Measurements from ENCODE around the gene TMEM63B.
A peak's percentile ranks its signal among the peaks of the same experiment; 100 is the strongest.
"Not testable (repeated sequence)": the region's sequence is repeated elsewhere in the genome, so short reads cannot be mapped to it uniquely, and the experiment has no call there.

TMEM63B gene

DNA sequence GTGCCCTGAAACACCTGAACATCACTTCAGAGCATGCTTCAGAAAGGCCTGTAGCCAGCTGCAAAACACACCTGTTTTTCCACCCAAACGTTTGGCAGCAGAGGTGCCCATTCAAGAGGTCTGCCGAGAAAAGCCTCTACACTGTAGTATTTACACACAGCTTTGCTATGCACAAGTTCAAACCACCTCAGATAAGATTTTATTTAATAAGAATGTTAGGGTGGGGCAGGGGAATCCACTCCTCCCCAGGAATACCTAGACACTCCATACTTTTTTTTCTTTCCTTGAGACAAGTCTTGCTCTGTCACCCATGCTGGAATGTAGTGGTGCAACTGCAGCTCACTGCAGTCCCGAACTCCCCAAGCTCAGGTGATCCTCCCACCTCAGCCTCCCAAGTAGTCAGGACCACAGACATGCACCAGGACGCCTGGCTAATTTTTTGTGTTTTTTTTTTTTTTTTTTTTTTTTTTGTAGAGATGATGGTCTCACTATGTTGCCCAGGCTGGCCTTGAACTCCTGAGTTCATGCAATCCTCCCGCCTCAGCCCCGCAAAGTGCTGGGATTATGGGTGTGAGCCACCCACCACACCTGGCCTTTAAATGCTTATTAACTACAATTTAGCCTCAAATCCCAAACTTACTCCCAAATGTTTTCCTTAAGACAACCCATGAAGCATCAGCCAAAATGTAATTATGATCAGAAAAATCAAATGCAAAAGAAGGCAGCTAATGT, 9.8 kb upstream of the TMEM63B start:
- no peak for DNase-seq

DNA sequence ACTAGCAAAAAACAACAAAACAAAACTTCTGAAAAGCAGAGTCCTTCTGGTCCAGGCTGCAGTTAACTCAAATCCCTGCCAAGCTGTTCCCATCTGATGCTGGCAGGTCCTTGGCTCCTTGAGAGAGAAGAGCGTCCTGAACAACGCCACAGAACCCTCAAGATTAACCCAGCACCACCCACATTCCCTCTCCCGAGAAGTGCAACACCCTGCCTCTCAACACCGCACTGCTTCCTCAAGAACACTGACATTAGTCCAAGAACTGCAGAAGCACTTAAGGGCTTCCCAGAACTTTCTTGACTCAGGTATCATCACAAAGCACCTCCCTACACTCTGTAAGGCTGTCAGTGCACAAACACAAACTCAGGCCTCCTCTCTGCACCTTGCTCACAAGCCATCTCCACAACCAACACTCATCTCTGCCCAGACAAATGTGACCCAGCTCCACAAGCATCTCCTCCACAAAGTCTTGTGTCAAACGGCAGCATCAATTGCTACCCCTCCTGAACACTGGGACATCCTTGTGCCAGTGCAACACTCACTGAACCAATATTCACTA, 7.6 kb upstream of the TMEM63B start:
- no peak for DNase-seq

DNA sequence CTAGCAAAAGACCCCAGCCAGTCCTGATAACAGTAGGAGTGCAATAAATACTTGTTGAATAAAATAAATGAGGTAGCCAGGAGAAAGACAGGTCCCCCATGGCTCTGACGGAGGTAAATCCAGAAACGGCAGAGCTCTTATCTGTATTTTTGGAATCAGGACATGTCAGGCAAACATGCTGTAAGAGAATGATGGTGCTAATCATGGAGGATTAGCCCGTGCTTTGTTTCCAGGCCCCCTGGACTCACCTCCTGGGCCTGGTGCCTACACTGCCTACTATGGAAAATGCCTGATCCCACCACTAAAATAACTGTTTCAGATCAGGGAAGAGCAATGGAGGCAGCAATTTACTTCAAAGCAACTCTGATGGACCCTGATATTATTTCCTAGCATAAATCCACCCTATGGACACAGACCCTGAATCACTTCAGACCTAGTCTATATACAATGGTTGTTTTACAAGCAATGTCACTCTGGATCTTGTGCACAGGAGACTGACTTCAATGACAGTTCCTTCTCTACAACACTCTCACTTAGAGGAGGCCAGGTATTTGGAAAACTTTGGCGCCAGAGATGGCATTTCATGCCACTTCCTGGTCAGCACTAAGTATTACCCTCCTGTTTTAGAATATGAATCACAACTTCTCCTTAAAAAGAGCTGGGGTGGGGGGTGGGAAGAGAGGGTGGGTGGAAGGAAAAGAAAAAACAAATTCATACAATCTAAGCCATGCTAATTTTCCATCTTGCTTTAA, 6.5 kb upstream of the TMEM63B start:
- DNase-seq, result no peak

- DNase-seq, result no peak
These were observed 4.6 kb upstream of the TMEM63B start for GRCh38 chr6:44122801-44123200.

DNA sequence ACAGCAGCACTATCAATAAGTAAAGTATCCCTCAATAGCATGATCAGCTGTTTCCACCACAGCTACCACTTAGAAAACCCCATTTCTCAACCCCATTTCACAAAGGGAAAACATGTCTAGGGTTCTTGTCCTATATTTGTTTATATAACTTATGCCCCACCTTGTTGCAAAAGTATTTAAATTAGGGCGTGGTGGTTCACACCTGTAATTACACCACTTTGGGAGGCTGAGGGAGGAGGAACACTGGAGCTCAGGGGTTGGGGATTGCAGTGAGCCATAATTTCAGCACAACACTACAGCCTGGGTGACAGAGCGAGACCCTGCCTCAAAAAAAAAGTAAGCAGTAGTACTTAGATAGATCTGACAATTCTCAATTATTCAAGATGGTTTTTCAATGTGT, 3.8 kb upstream of the TMEM63B start:
- DNase-seq, result no peak

- DNase-seq, result peak; percentile 80
These were observed 819 bp upstream of the TMEM63B start for GRCh38 chr6:44126320-44127149.

DNA sequence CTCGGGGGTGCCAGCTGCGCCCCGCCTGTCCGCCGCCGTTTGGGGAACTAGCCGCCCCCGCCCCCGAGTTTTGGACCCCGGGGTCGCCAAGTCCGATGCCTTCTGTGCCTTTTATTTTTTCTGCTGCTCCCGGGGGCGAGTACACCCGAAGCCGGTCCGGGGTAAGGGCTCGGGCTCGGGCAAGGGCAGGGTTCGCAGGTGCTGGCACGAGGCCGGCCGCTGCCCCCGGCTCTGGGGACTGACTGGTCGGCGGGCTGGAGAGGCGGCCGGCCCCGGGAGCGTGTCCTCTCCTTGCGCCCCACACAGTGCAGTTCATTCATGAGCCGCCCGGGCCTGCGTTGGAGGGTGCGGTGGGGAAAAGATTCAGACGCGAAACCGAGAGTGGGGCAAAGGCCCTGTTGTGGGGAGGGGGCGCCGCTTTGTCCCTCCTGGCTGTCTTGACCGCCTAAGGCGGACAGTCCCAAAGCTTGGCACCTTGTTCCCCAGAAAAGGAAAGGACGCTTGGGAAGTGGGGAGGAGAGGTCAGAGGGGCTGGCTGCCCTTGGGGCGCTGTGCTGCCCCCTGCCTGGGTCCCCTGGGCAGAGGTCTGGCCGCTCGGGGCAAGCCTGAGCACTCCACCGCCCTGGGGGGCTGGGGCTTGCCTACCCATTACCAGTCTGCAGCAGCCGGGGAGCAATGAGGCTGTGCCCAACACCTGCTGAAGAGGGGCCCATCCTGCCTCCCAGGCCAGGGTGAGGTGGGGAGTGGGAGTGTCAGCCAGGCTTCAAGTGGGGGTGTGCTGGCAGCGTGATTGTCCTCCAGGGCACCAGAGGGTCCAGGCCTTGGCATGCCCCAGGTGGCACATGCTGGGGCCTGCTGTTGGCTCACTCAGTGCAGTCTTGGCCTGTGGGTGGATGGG, 915 bp downstream of the TMEM63B start:
- DNase-seq, result no peak

GRCh38 chr6:44129841-44130322, 2.5 kb downstream of the TMEM63B start:
- no peak for DNase-seq

GRCh38 chr6:44131892-44132291, 4.5 kb downstream of the TMEM63B start:
- no peak for DNase-seq

- DNase-seq, result no peak
These were observed 5.1 kb downstream of the TMEM63B start for GRCh38 chr6:44132476-44132875.

GRCh38 chr6:44133003-44133931, 5.9 kb downstream of the TMEM63B start:
- no peak for DNase-seq

DNA sequence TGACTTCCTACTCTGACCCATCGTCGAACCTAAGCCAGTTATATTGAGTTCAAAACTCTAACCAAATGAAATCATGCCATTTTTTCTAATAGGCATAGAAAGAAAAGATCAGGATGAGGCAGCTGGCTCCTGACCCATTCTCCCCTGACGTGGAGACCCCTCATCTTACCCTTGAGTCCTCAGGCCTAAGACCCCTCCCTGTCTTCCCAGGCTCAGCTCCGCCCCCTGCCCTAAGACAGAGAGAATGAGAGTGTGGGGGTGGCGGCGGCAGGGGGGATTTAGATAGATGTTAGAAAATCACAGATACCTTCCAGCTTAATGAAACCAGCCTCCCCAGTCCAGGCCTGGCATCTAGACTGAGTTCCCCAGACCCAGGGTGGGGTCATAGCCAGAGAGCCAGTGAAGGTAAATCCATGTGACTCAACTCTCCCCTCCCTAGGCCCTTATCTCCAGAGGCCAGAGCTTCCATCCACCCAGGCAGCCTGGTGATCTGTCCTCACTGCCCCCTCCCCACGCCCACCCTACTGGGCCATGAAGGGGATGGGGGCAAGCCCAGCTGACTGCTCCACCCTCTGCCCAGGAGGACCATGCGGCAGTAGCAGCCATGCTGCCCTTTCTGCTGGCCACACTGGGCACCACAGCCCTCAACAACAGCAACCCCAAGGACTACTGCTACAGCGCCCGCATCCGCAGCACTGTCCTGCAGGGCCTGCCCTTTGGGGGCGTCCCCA, 6.8 kb downstream of the TMEM63B start:
- no peak for DNase-seq

GRCh38 chr6:44135173-44135758, 7.9 kb downstream of the TMEM63B start:
- DNase-seq, result no peak

- DNase-seq, result peak; percentile 8
These were observed 8.5 kb downstream of the TMEM63B start for GRCh38 chr6:44135875-44136274.

DNA sequence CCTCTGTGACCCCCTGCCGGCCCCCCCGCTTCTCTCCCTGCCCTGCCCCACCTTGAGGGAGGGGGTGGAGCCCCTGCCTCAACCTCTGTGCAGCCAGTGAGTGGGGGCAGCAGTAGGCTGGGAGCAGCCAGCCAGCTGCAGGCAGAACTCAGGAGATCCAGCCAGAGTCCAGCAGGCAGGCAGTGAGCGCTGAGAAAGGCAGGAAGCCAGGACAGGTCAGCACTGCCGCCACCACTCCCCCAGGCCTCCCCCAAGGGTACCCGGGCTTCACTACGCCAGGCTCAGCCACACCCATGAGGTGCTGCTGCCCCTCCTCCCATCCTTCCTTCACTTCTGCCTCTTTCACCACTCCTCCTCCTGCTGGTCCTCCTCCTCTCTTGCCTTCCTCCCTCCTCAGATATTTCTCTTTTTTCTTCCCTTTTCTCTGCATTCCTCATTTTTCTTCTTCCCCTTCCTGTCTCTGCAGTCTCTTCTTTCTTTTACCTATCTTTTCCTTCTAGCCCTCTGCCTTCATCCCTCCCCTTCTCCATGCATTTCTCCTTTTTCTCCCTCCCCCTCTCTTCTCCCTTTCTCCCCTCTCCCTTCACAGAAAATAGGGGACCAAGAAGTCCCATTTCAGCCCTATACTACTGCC, 11.5 kb downstream of the TMEM63B start:
- no peak for DNase-seq

- DNase-seq, result no peak
These were observed 12.0 kb downstream of the TMEM63B start for GRCh38 chr6:44139351-44139743.

GRCh38 chr6:44142835-44143234, 15.5 kb downstream of the TMEM63B start:
- no peak for DNase-seq

DNA sequence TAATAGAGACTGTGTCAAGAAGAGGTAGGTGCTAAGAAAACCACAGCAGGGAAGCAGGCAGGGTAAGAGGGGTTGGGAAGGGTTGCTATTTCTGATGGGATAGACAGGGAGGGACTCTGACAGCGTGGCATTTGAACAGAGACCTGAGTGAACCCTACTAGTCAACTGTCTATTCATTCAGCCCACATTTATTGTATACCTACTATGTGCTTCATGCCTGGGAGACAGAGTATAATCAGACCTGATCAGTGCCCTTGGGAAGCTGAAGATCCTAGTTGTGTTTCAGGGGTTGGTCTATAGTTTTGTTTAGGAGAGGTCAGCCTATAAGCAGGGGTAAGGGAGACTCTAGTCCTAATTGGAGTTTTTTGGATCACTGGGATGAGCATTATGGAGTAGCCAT, 16.4 kb downstream of the TMEM63B start:
- no peak for DNase-seq

DNA sequence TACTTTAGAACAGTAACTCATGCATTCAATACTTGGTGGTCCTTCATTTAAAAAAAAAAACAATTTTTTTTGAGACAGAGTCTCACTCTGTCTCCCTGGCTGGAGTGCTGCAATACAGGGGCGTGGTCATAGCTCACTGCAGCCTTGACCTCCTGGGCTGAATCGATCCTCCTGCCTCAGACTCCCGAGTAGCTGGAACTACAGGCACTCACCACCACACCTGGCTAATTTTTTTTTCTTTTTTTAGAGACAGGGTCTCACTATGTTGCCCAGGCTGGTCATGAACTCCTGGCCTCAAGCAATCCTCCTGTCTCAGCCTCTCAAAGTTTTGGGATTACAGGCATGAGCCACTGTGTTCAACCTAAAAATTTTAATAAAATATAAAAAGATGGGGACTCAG, 17.2 kb downstream of the TMEM63B start:
- not testable (repeated sequence) for DNase-seq

Measured in left hindlimb (tissue), 1 donor.